ENCODE measurements around the gene SMARCD1.
A peak's percentile ranks its signal among the peaks of the same experiment; 100 is the strongest.

SMARCD1 gene

DNA sequence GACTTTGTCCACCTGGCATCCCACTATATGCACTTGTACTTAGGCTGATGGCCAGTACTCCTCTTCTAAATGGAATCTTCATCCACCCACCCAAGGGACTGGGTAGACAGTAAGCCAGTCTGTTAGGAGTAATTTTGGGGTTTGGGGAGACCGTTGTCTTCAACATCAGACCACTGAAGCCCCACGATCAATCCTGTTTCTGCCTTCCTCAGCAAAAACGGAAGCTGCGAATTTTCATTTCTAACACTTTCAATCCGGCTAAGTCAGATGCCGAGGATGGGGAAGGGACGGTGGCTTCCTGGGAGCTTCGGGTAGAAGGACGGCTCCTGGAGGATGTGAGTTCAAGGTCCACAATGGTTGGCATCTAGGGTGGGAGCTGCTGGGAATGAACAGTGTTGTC is 2.0 kb downstream of the SMARCD1 start:
- no peak for DNase-seq (ENCODE audit: low read depth in 1 of 2, low spot score in 1 of 2)
- TF ChIP-seq SPI1 (IDR thresholded peaks at IDR 0.05; ENCODE audit: borderline replicate concordance, low read depth), result no peak
- TF ChIP-seq GABPA (IDR thresholded peaks at IDR 0.05; ENCODE audit: low read depth), result no peak
- TF ChIP-seq, protein P1, sequence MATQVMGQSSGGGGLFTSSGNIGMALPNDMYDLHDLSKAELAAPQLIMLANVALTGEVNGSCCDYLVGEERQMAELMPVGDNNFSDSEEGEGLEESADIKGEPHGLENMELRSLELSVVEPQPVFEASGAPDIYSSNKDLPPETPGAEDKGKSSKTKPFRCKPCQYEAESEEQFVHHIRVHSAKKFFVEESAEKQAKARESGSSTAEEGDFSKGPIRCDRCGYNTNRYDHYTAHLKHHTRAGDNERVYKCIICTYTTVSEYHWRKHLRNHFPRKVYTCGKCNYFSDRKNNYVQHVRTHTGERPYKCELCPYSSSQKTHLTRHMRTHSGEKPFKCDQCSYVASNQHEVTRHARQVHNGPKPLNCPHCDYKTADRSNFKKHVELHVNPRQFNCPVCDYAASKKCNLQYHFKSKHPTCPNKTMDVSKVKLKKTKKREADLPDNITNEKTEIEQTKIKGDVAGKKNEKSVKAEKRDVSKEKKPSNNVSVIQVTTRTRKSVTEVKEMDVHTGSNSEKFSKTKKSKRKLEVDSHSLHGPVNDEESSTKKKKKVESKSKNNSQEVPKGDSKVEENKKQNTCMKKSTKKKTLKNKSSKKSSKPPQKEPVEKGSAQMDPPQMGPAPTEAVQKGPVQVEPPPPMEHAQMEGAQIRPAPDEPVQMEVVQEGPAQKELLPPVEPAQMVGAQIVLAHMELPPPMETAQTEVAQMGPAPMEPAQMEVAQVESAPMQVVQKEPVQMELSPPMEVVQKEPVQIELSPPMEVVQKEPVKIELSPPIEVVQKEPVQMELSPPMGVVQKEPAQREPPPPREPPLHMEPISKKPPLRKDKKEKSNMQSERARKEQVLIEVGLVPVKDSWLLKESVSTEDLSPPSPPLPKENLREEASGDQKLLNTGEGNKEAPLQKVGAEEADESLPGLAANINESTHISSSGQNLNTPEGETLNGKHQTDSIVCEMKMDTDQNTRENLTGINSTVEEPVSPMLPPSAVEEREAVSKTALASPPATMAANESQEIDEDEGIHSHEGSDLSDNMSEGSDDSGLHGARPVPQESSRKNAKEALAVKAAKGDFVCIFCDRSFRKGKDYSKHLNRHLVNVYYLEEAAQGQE (IDR thresholded peaks at IDR 0.05; ENCODE audit: insufficient replicate concordance, low read depth), result no peak
- TF ChIP-seq, protein P2, sequence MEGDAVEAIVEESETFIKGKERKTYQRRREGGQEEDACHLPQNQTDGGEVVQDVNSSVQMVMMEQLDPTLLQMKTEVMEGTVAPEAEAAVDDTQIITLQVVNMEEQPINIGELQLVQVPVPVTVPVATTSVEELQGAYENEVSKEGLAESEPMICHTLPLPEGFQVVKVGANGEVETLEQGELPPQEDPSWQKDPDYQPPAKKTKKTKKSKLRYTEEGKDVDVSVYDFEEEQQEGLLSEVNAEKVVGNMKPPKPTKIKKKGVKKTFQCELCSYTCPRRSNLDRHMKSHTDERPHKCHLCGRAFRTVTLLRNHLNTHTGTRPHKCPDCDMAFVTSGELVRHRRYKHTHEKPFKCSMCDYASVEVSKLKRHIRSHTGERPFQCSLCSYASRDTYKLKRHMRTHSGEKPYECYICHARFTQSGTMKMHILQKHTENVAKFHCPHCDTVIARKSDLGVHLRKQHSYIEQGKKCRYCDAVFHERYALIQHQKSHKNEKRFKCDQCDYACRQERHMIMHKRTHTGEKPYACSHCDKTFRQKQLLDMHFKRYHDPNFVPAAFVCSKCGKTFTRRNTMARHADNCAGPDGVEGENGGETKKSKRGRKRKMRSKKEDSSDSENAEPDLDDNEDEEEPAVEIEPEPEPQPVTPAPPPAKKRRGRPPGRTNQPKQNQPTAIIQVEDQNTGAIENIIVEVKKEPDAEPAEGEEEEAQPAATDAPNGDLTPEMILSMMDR (IDR thresholded peaks at IDR 0.05; ENCODE audit: insufficient read depth, low read length), result no peak
- TF ChIP-seq POLR2AphosphoS5 (IDR thresholded peaks at IDR 0.05; ENCODE audit: low read depth), result no peak

DNA sequence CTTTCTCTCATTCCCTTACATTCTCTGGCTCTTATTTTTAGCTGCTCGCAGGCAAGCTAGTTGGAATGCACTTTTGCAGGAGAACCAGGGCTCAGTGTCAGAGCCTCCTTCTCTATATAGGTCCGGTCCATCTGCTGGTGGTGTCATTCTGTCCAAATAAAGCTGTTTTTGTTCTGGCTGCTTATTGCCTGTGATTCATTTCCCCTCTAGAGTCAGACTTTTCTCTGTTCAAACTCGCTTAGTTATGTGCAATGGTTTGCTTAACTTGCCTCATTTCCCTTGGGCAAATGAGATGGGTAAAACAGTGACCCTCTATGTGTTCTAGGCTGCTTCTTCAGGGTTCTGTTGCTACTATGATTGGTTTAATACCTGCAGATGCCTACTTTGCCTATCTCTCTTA is 2.9 kb downstream of the SMARCD1 start:
- no peak overlapping the region for H3K27ac ChIP-seq (replicated peaks)
- no peaks in the 10 kb centered on the region for H3K27me3 ChIP-seq (ENCODE audit: insufficient read depth, poor library complexity, severe bottlenecking)
- no peak for DNase-seq (ENCODE audit: low read depth in 1 of 2, low spot score in 1 of 2)
- TF ChIP-seq, protein P2 (IDR thresholded peaks at IDR 0.05; ENCODE audit: insufficient read depth, low read length), result no peak
- TF ChIP-seq SPI1 (IDR thresholded peaks at IDR 0.05; ENCODE audit: borderline replicate concordance, low read depth) (no peak), POLR2AphosphoS5 (IDR thresholded peaks at IDR 0.05; ENCODE audit: low read depth) (no peak), GABPA (IDR thresholded peaks at IDR 0.05; ENCODE audit: low read depth) (no peak)
- TF ChIP-seq, protein P1 (IDR thresholded peaks at IDR 0.05; ENCODE audit: insufficient replicate concordance, low read depth), result no peak
- H3K4me3 ChIP-seq (replicated peaks; ENCODE audit: insufficient read depth, low read length), result no peak overlapping the region

More for the DNA sequence above, 2.0 kb downstream of the SMARCD1 start:
- Histone ChIP-seq H3K27ac (replicated peaks) (no peak overlapping the region), H3K4me3 (replicated peaks; ENCODE audit: insufficient read depth, low read length) (no peak overlapping the region), H3K27me3 (ENCODE audit: insufficient read depth, poor library complexity, severe bottlenecking) (no peaks in the 10 kb centered on the region)

DNA sequence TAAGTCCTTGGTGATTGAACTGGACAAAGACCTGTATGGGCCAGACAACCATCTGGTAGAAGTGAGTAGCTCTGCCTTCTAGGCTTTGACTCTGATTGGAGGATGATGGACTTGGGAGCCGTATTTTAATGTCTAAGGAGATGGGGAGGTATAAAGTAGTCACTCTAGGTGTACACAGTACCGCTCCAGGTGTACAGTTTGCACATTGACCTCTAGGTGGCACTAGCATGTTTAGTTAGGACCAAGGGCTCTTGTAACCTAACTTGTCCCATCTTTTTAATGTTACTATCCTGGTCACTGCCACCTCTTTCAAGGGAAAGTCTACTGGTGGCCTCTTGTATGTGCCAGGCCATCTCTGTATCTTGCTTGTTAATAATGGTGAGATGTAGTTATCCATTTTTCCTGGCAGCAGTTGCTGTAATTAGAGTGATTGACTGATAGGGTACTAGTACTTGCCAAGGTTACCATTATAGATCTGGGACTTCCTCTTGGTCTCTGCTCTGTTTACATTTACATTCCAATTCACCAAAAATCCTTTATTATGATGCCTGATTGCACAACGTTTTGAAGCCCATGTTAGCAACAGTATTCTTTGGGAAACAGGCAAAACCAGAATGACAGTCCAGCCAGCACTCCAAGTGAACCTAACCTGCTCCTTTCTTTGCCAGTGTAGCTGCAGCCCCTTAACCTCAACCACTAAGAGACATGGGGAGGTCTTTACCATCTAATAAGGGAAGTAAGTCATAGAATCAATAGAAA is 3.6 kb downstream of the SMARCD1 start:
- Histone ChIP-seq H3K27ac (replicated peaks) (no peak overlapping the region), H3K4me3 (replicated peaks; ENCODE audit: insufficient read depth, low read length) (no peak overlapping the region), H3K27me3 (ENCODE audit: insufficient read depth, poor library complexity, severe bottlenecking) (no peaks in the 10 kb centered on the region)
- peak in 1 of 2 experiments; percentile 58 for DNase-seq (ENCODE audit: low read depth in 1 of 2, low spot score in 1 of 2)
- TF ChIP-seq SPI1 (IDR thresholded peaks at IDR 0.05; ENCODE audit: borderline replicate concordance, low read depth) (0 out of 2 replicates have a peak, but pooled peaks have one; percentile 47), POLR2AphosphoS5 (IDR thresholded peaks at IDR 0.05; ENCODE audit: low read depth) (no peak), GABPA (IDR thresholded peaks at IDR 0.05; ENCODE audit: low read depth) (no peak)
- TF ChIP-seq, protein P2 (IDR thresholded peaks at IDR 0.05; ENCODE audit: insufficient read depth, low read length), result peak; percentile 83
- TF ChIP-seq, protein P1 (IDR thresholded peaks at IDR 0.05; ENCODE audit: insufficient replicate concordance, low read depth), result no peak

Data from HL-60 (cell line).